Activated CD4-positive, alpha-beta T cell treated with anti-CD3 and anti-CD28 coated beads, Interleukin-2, amount 10 ng/mL, durations not matched to agents 7 days and 5 days (primary cell): ENCODE results near the gene NGEF. TPM values are rescaled to one million over a fixed set of nuclear protein-coding genes. Genes with fewer than 3 reads are reported as not detected.
"Not testable (repeated sequence)": the region's sequence is repeated elsewhere in the genome, so short reads cannot be mapped to it uniquely, and the experiment has no call there.

Experiments used
- CTCF ChIA-PET: fragments of 350-600 bp; sonication (Branson Sonifier 250); formaldehyde crosslinking; loops from one replicate; lab custom pipeline; 2021; ENCODE audit warnings: antibody characterized with exemption; lab: Charles Lee
- POLR2A ChIA-PET: fragments of 350-600 bp; sonication (Branson Sonifier 250); formaldehyde crosslinking; loops from one replicate; lab custom pipeline; 2021; ENCODE audit warnings: antibody characterized with exemption; lab: Charles Lee
- DNase-seq: peaks from one replicate; pipeline ENCODE4 v3.0.0-alpha.2; 2020
- H3K27ac Mint-ChIP-seq: one replicate; pipeline ENCODE4 v1.8.0; 2021; ENCODE audit warnings: mild to moderate bottlenecking, moderate library complexity, mixed read lengths
- H3K27me3 Mint-ChIP-seq: one replicate; pipeline ENCODE4 v1.8.0; 2021; ENCODE audit warnings: mixed read lengths
- H3K36me3 Mint-ChIP-seq: one replicate; pipeline ENCODE4 v1.8.0; 2021; ENCODE audit warnings: low read depth, mixed read lengths
- H3K4me1 Mint-ChIP-seq: one replicate; pipeline ENCODE4 v1.8.0; 2021; ENCODE audit warnings: mixed read lengths
- H3K4me3 Mint-ChIP-seq: one replicate; pipeline ENCODE4 v1.8.0; 2021; ENCODE audit warnings: mild to moderate bottlenecking, moderate library complexity, mixed read lengths
- H3K9me3 Mint-ChIP-seq: one replicate; pipeline ENCODE4 v1.8.0; 2021; ENCODE audit warnings: mixed read lengths
- total RNA-seq, 2 experiments: library from RNA; stranded (reverse); gene quantifications; one replicate each; pipeline ENCODE4 v1.2.3, GENCODE V29; 2021

Gene NGEF
- total RNA-seq, 2 experiments from 2014 or later = not detected

DNA sequence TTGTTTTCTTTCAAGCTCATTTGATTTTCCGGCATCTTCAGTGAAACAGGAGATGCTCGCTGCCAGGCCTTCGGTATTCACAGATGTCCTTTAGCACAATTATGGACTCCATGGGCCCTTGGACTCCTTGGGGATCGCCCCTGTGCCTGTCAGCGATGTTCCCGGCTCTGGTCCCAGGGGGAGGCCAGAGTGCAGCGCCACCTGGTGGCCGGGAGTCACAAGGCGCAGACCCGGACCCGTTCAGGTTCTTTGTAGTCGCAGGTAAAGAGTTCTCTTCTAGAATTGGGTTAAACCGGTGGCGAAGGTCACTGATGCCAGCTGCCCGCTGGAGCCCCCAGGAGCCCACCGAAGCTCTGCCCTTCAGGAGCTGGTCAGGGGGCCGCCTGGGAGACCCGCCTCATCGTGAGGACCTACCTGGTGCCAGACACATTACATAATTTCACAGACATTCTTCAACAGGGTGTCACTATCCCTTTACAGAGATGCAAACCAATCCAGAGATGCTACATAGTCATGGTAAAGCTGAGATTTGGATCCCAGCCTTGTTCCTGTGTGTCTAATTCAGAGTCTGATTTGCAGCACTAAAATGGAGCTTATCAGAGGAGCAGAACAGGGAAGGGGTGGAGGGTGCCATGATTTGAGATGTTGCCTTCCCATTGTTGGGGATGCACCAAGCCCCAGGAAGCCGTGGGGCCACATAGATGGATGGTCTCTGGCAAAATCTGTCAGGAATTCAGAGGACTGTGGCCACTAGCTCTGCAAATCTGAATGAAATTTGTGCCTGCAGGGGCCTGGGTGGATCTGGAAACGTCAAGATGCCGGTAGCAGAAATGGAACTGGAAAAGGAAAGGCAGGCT is 41.1 kb upstream of the NGEF start:
- H3K27ac Mint-ChIP-seq = no peak overlapping the region
- POLR2A ChIA-PET = no interaction called here
- H3K4me1 Mint-ChIP-seq = peaks cover 14% of the 10 kb centered on the region
- DNase-seq = peak; percentile 66
- CTCF ChIA-PET = interaction anchor here (0.6 to 2.9 kb wide), 12 partner anchors 9 to 449 kb away, joined by 3 to 16 read pairs (median 4); partner anchors contain the start of gene ATG16L1
- H3K27me3 Mint-ChIP-seq = peaks cover 16% of the 10 kb centered on the region
- H3K4me3 Mint-ChIP-seq = no peak overlapping the region
- H3K36me3 Mint-ChIP-seq = no peaks in the 10 kb centered on the region
- H3K9me3 Mint-ChIP-seq = no peaks in the 10 kb centered on the region

GRCh38 chr2:233052517-233052916 is 39.5 kb upstream of the NGEF start:
- H3K27me3 Mint-ChIP-seq = peaks cover 21% of the 10 kb centered on the region
- H3K27ac Mint-ChIP-seq, POLR2A ChIA-PET, H3K36me3 Mint-ChIP-seq, H3K4me1 Mint-ChIP-seq, H3K9me3 Mint-ChIP-seq, DNase-seq, H3K4me3 Mint-ChIP-seq: not testable (repeated sequence)
- CTCF ChIA-PET = interaction anchor here (0.9 to 2.9 kb wide), 3 partner anchors 11 to 445 kb away, joined by 3 to 16 read pairs (median 3); no protein-coding TSS in a partner anchor

- H3K27me3 Mint-ChIP-seq = peaks cover 25% of the 10 kb centered on the region
- H3K9me3 Mint-ChIP-seq = no peaks in the 10 kb centered on the region
- no peak for DNase-seq
- no peaks in the 10 kb centered on the region for H3K36me3 Mint-ChIP-seq
- ChIA-PET POLR2A (no interaction called here), CTCF (interaction anchor here (0.6 to 0.8 kb wide), 2 partner anchors 9 to 182 kb away, joined by 3 read pairs; partner anchors contain the start of gene INPP5D)
- H3K4me1 Mint-ChIP-seq = peaks cover 6% of the 10 kb centered on the region
- H3K27ac Mint-ChIP-seq = no peak overlapping the region
- H3K4me3 Mint-ChIP-seq = no peak overlapping the region
Measured at GRCh38 chr2:233051241-233052149, 38.4 kb upstream of the NGEF start.

- Mint-ChIP-seq H3K9me3 (no peaks in the 10 kb centered on the region), H3K4me3 (no peak overlapping the region), H3K4me1 (peaks cover 6% of the 10 kb centered on the region), H3K27me3 (peaks cover 21% of the 10 kb centered on the region), H3K27ac (no peak overlapping the region), H3K36me3 (no peaks in the 10 kb centered on the region)
- ChIA-PET POLR2A (no interaction called here), CTCF (interaction anchor here (0.5 to 3.8 kb wide), 5 partner anchors 12 to 1267 kb away, joined by 3 to 12 read pairs (median 4); partner anchors contain the start of gene NEU2)
- no peak for DNase-seq
Measured at GRCh38 chr2:233049194-233049761, 36.2 kb upstream of the NGEF start.

DNA sequence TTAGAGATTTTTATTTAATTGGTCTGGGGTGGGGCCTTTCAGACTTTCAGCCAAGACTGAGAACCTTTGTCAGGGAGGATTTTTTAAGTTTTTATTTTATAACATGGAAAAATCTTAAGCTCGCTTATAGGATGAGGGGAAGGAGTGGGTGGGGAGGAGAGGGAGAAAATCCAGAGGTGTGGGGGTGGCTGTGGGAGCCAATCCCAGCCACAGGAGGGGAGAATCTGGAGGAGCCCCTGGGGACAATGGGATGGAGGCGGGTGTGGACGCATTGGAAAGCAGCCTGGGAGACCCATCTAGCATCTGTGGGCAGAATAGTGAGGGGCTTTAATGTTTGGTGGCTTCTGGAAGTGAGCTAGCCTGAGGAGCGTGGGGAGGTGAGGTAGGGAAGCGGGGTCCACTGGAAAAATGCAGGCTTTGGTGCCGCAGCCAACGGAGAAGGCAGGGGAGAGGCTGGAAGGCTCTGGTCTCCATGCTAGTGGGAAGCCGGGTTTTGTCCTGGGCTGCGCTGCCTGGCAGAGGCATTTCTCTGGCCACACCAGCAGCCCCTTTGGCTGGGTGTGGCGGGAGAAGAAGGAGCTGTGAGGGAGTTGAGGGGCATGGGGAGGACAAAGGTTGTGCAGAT is 35.6 kb upstream of the NGEF start:
- peaks cover 16% of the 10 kb centered on the region for H3K27me3 Mint-ChIP-seq
- DNase-seq = no peak
- H3K4me3 Mint-ChIP-seq = no peak overlapping the region
- POLR2A ChIA-PET = no interaction called here
- H3K4me1 Mint-ChIP-seq = peaks cover under 1% of the 10 kb centered on the region
- no peak overlapping the region for H3K27ac Mint-ChIP-seq
- H3K9me3 Mint-ChIP-seq = no peaks in the 10 kb centered on the region
- CTCF ChIA-PET = interaction anchor here (0.5 to 3.8 kb wide), 6 partner anchors 11 to 1266 kb away, joined by 3 to 12 read pairs (median 4); partner anchors contain the start of genes INPP5D and NEU2
- no peaks in the 10 kb centered on the region for H3K36me3 Mint-ChIP-seq

- no peak overlapping the region for H3K27ac Mint-ChIP-seq
- DNase-seq = no peak
- H3K27me3 Mint-ChIP-seq = peaks cover 15% of the 10 kb centered on the region
- ChIA-PET POLR2A (no interaction called here), CTCF (interaction anchor here (0.6 to 3.8 kb wide), 2 partner anchors 10 to 14 kb away, joined by 5 to 12 read pairs; partner anchors contain the start of gene NEU2)
- no peaks in the 10 kb centered on the region for H3K36me3 Mint-ChIP-seq
- H3K4me3 Mint-ChIP-seq = no peak overlapping the region
- H3K4me1 Mint-ChIP-seq = no peaks in the 10 kb centered on the region
- H3K9me3 Mint-ChIP-seq = no peaks in the 10 kb centered on the region
Measured at GRCh38 chr2:233047667-233048066, 34.6 kb upstream of the NGEF start.

DNA sequence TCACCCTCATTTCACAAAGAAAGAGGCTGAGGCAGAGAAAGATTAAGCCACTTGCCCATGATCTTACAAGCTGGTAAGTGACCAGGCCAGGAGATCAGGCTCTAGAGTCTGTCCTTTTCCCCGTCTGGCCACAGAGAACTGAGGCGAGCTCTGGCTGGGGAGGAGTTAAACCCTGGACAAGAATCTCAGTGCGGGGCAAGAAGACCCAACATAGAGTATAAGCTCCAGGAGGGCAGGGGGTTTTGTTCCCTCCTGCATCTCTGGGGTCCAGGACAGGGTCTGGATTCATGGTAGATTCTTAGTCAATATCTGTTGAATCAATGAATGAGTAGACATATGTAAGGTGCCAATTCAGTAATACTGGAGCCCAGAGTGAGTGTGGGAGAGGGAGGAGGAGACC is 34.1 kb upstream of the NGEF start:
- Mint-ChIP-seq H3K36me3 (no peaks in the 10 kb centered on the region), H3K27me3 (peaks cover 15% of the 10 kb centered on the region), H3K4me1 (no peaks in the 10 kb centered on the region), H3K9me3 (no peaks in the 10 kb centered on the region), H3K27ac (no peak overlapping the region), H3K4me3 (no peak overlapping the region)
- CTCF ChIA-PET = interaction anchor here (0.8 to 3.8 kb wide), 2 partner anchors 14 to 243 kb away, joined by 4 to 12 read pairs; partner anchors contain the start of gene NEU2
- DNase-seq = no peak
- POLR2A ChIA-PET = interaction anchor here (0.6 kb wide), 1 partner anchor 35 kb away, joined by 6 read pairs; no protein-coding TSS in a partner anchor

DNA sequence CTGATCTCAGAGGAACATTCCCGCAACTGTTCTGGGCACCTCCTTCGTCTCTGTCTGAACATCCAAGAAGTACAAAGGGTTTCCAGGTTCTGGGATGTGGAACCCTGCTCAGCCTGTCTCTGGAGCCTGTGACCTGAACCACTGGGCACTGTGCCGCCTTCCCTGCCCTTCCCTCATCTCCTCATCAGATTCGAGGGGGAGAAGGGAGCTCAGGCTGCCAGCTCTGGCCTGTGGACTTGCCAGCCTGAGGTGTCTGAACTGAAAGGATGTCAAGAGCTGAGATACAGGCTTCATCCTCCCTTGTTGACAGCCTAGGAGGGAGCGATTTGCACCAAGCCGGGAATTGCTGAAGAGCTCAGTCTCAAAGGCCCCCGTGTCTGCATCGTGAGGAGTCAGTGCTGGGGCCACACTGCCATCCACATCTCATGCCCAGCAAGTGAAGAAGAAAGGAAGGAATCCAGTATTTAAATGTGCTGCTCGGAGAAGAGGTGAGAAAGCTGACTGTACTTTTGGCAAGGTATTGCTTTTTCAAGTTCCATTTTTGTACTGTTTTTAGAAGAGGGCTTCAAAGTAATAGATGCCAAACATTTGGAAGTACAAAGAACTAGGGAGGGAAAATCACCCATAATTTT is 32.0 kb upstream of the NGEF start:
- CTCF ChIA-PET = interaction anchor here (1.0 to 1.9 kb wide), 2 partner anchors 9 to 16 kb away, joined by 4 to 10 read pairs; no protein-coding TSS in a partner anchor
- H3K27ac Mint-ChIP-seq = no peak overlapping the region
- H3K9me3 Mint-ChIP-seq = no peaks in the 10 kb centered on the region
- POLR2A ChIA-PET = no interaction called here
- no peak for DNase-seq
- no peak overlapping the region for H3K4me3 Mint-ChIP-seq
- peaks cover 13% of the 10 kb centered on the region for H3K27me3 Mint-ChIP-seq
- no peaks in the 10 kb centered on the region for H3K4me1 Mint-ChIP-seq
- H3K36me3 Mint-ChIP-seq = no peaks in the 10 kb centered on the region

GRCh38 chr2:233042549-233042948 is 29.5 kb upstream of the NGEF start:
- ChIA-PET CTCF (interaction anchor here (2.3 kb wide), 1 partner anchor 11 kb away, joined by 16 read pairs; no protein-coding TSS in a partner anchor), POLR2A (no interaction called here)
- peaks cover 7% of the 10 kb centered on the region for H3K27me3 Mint-ChIP-seq
- H3K4me3 Mint-ChIP-seq = no peak overlapping the region
- no peak for DNase-seq
- no peak overlapping the region for H3K27ac Mint-ChIP-seq
- H3K36me3 Mint-ChIP-seq = no peaks in the 10 kb centered on the region
- no peaks in the 10 kb centered on the region for H3K4me1 Mint-ChIP-seq
- H3K9me3 Mint-ChIP-seq = no peaks in the 10 kb centered on the region

DNA sequence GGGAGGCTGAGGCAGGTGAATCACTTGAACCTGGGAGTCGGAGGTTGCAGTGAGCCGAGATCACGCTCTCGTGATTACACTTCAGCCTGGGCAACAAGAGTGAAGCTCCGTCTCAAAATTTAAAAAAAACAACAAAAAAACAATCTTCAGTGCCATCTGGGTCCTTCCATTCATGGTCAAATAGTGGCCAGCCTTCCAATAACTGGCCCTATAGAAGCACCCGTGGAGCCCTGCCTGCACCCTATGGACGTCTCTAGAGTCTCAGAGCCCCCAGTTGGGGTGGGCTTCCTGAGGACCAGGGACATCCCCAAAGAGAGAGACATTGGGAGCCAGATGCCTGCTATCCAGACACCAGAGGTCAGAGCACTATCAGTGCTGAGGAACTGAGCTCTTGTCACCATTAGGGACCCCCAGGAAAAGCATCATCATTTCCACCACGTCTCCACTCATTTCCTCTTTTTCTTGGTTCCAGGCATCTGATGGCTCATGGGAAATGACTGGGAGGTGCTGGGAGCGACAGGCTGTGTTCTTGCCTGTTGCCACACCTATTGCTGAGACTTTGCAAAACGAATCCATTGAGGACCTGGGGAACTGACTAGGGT is 28.8 kb upstream of the NGEF start:
- Mint-ChIP-seq H3K27me3 (peaks cover 3% of the 10 kb centered on the region), H3K9me3 (no peaks in the 10 kb centered on the region), H3K4me3 (no peak overlapping the region), H3K36me3 (no peaks in the 10 kb centered on the region), H3K27ac (no peak overlapping the region), H3K4me1 (no peaks in the 10 kb centered on the region)
- CTCF ChIA-PET = interaction anchor here (2.3 kb wide), 1 partner anchor 12 kb away, joined by 16 read pairs; no protein-coding TSS in a partner anchor
- POLR2A ChIA-PET = no interaction called here
- no peak for DNase-seq

DNA sequence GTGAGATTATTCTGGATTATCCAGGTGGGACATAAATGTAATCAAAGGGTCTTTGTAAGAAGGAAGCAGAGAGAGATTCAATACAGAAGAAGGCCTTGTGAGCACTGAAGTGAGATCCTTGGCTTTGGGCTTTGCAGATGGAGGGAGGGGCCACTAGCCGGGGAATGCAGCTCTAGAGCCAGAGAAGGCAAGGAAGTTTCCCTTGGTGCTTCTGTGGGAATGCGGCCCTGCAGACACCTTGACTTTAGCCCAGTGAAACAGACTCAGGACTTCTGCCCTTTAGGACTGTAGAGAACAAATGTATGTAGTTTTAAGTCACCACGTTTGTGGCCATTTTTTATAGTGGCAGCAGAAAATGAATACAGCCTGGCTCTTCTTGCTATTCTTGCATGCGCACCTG is 27.5 kb upstream of the NGEF start:
- DNase-seq = no peak
- H3K4me1 Mint-ChIP-seq = no peaks in the 10 kb centered on the region
- POLR2A ChIA-PET = no interaction called here
- no peak overlapping the region for H3K4me3 Mint-ChIP-seq
- H3K27me3 Mint-ChIP-seq = peaks cover 3% of the 10 kb centered on the region
- no peak overlapping the region for H3K27ac Mint-ChIP-seq
- H3K9me3 Mint-ChIP-seq = no peaks in the 10 kb centered on the region
- CTCF ChIA-PET = no interaction called here
- no peaks in the 10 kb centered on the region for H3K36me3 Mint-ChIP-seq
